ENCODE data around the gene ZNF614. TPM values are rescaled to one million over a fixed set of nuclear protein-coding genes. Genes with fewer than 3 reads are reported as not detected.

ZNF614 gene
- total and polyA plus RNA-seq, 2 of the 13 experiments (the other 11 are each of a cell fraction or from before 2014, with no cell fraction given): 13.0 to 22.8 TPM

DNA sequence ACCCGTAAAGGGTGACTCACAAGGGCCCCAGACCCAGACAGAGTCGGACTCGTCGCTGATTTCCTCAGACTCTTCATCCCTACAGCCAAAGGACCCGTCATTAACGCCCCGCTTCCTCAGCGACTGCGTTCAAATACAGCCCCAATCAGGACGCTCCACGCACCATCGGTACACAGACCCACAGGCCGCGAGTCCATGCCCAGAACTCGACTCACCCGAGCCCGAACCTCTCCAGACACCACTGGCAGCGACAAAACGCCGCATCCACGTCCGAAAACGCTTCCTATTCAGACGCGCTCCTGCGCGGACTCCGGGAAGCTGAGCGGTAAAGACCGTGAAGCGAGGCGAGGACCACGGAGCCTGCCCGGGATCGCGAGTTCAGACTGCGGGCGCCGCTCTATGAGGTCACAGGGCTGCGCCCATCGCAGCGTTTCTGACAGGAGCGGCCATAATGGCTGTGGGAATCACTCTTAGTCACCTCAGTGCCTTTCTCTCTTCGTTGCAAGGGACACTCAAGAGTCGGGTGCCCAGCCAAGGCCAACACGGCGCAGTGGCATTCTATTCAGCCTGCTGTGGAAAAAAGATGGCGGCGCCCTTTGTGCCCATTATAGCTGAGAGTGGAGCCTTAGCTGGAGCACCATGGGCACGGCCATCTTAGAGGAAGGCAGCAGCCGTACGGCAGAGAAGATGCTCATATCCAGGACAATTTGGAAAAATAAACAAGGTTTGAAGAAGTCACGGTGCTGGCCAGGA lies at the start of gene ZNF614 (continued):
- TF ChIP-seq, protein P1, sequence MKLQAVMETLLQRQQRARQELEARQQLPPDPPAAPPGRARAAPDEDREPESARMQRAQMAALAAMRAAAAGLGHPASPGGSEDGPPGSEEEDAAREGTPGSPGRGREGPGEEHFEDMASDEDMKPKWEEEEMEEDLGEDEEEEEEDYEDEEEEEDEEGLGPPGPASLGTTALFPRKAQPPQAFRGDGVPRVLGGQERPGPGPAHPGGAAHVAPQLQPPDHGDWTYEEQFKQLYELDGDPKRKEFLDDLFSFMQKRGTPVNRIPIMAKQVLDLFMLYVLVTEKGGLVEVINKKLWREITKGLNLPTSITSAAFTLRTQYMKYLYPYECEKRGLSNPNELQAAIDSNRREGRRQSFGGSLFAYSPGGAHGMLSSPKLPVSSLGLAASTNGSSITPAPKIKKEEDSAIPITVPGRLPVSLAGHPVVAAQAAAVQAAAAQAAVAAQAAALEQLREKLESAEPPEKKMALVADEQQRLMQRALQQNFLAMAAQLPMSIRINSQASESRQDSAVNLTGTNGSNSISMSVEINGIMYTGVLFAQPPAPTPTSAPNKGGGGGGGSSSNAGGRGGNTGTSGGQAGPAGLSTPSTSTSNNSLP (IDR thresholded peaks at IDR 0.05; ENCODE audit: low read depth, low read length): no peak
- TF ChIP-seq HOXA3 (CRISPR knock-in tag; IDR thresholded peaks at IDR 0.05) (peak; percentile 99), ZBTB3 (CRISPR knock-in tag; IDR thresholded peaks at IDR 0.05; ENCODE audit: borderline replicate concordance, low read depth) (peak; percentile 66; the same call in 1 of the 2 replicates), ZNF782 (CRISPR knock-in tag; IDR thresholded peaks at IDR 0.05; ENCODE audit: borderline replicate concordance) (peak; percentile 76; the same call in 1 of the 2 replicates), PAF1 (CRISPR knock-in tag; IDR thresholded peaks at IDR 0.05) (no peak), JUNB (CRISPR knock-in tag; IDR thresholded peaks at IDR 0.05; ENCODE audit: borderline replicate concordance) (no peak), AHR (CRISPR knock-in tag; IDR thresholded peaks at IDR 0.05) (peak; percentile 22; the same call in 1 of the 2 replicates), SIN3A (IDR thresholded peaks at IDR 0.05; ENCODE audit: borderline replicate concordance, low read depth, low read length) (peak; percentile 45; the same call in 1 of the 2 replicates), RXRB (CRISPR knock-in tag; IDR thresholded peaks at IDR 0.05; ENCODE audit: borderline replicate concordance) (peak; percentile 42; the same call in 1 of the 2 replicates), CBX5 (CRISPR knock-in tag; IDR thresholded peaks at IDR 0.05; ENCODE audit: borderline replicate concordance) (0 out of 2 replicates have a peak, but pooled peaks have one; percentile 63), XRCC5 (optimal IDR thresholded peaks at IDR 0.05; ENCODE audit: low read length) (peak; percentile 90)
- TF ChIP-seq, protein P2, sequence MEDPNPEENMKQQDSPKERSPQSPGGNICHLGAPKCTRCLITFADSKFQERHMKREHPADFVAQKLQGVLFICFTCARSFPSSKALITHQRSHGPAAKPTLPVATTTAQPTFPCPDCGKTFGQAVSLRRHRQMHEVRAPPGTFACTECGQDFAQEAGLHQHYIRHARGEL (CRISPR knock-in tag; IDR thresholded peaks at IDR 0.05): peak; percentile 76; the same call in 1 of the 2 replicates
- TF ChIP-seq, protein P3, sequence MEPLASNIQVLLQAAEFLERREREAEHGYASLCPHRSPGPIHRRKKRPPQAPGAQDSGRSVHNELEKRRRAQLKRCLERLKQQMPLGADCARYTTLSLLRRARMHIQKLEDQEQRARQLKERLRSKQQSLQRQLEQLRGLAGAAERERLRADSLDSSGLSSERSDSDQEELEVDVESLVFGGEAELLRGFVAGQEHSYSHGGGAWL (CRISPR knock-in tag; IDR thresholded peaks at IDR 0.05): peak; percentile 45; the same call in 1 of the 2 replicates
- TF ChIP-seq, protein P4, sequence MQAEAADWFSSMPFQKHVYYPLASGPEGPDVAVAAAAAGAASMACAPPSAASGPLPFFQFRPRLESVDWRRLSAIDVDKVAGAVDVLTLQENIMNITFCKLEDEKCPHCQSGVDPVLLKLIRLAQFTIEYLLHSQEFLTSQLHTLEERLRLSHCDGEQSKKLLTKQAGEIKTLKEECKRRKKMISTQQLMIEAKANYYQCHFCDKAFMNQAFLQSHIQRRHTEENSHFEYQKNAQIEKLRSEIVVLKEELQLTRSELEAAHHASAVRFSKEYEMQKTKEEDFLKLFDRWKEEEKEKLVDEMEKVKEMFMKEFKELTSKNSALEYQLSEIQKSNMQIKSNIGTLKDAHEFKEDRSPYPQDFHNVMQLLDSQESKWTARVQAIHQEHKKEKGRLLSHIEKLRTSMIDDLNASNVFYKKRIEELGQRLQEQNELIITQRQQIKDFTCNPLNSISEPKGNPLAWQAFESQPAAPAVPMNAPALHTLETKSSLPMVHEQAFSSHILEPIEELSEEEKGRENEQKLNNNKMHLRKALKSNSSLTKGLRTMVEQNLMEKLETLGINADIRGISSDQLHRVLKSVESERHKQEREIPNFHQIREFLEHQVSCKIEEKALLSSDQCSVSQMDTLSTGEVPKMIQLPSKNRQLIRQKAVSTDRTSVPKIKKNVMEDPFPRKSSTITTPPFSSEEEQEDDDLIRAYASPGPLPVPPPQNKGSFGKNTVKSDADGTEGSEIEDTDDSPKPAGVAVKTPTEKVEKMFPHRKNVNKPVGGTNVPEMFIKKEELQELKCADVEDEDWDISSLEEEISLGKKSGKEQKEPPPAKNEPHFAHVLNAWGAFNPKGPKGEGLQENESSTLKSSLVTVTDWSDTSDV (CRISPR knock-in tag; IDR thresholded peaks at IDR 0.05): no peak
- TF ChIP-seq, protein P5, sequence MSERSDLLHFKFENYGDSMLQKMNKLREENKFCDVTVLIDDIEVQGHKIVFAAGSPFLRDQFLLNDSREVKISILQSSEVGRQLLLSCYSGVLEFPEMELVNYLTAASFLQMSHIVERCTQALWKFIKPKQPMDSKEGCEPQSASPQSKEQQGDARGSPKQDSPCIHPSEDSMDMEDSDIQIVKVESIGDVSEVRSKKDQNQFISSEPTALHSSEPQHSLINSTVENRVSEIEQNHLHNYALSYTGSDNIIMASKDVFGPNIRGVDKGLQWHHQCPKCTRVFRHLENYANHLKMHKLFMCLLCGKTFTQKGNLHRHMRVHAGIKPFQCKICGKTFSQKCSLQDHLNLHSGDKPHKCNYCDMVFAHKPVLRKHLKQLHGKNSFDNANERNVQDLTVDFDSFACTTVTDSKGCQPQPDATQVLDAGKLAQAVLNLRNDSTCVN (CRISPR knock-in tag; IDR thresholded peaks at IDR 0.05; ENCODE audit: borderline replicate concordance): peak; percentile 67; the same call in 1 of the 2 replicates
- TF ChIP-seq, protein P6, sequence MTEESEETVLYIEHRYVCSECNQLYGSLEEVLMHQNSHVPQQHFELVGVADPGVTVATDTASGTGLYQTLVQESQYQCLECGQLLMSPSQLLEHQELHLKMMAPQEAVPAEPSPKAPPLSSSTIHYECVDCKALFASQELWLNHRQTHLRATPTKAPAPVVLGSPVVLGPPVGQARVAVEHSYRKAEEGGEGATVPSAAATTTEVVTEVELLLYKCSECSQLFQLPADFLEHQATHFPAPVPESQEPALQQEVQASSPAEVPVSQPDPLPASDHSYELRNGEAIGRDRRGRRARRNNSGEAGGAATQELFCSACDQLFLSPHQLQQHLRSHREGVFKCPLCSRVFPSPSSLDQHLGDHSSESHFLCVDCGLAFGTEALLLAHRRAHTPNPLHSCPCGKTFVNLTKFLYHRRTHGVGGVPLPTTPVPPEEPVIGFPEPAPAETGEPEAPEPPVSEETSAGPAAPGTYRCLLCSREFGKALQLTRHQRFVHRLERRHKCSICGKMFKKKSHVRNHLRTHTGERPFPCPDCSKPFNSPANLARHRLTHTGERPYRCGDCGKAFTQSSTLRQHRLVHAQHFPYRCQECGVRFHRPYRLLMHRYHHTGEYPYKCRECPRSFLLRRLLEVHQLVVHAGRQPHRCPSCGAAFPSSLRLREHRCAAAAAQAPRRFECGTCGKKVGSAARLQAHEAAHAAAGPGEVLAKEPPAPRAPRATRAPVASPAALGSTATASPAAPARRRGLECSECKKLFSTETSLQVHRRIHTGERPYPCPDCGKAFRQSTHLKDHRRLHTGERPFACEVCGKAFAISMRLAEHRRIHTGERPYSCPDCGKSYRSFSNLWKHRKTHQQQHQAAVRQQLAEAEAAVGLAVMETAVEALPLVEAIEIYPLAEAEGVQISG (CRISPR knock-in tag; IDR thresholded peaks at IDR 0.05): peak; percentile 93
- TF ChIP-seq, protein P7, sequence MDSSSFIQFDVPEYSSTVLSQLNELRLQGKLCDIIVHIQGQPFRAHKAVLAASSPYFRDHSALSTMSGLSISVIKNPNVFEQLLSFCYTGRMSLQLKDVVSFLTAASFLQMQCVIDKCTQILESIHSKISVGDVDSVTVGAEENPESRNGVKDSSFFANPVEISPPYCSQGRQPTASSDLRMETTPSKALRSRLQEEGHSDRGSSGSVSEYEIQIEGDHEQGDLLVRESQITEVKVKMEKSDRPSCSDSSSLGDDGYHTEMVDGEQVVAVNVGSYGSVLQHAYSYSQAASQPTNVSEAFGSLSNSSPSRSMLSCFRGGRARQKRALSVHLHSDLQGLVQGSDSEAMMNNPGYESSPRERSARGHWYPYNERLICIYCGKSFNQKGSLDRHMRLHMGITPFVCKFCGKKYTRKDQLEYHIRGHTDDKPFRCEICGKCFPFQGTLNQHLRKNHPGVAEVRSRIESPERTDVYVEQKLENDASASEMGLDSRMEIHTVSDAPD (CRISPR knock-in tag; IDR thresholded peaks at IDR 0.05): peak; percentile 71

Data from HepG2 (cell line).